Measurements from ENCODE around the gene TADA2B. TPM values are rescaled to one million over a fixed set of nuclear protein-coding genes. Genes with fewer than 3 reads are reported as not detected.

TADA2B gene
- total RNA-seq, 4 donors from 2014 or later: 13.3 to 27.3 (median 16.5) TPM

DNA sequence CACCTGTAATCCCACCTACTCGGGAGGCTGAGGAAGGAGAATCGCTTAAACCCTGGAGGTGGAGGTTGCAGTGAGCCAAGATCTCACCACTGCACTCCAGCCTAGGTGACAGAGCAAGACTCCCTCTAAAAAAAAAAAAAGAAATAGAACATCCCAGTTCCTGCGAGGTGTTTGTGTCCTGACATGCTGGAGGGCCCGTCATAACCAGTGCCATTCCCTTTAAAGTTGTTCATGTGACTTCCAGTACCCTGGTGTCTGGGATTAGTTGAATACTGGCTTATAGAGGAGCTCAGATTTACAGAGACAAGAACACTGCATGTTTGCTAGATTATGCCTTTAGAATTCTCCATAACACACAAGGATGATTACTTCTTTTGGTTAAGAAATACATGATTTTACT lies 37.6 kb upstream of the TADA2B start:
- WGBS, 2 donors: 92 to 95% methylated on average over 4 of the region's 4 CpGs
- no peaks in the 10 kb centered on the region for H3K4me1 ChIP-seq
- peaks cover 0 to 92% (median 4%) of the 10 kb centered on the region in 3 donors for H3K36me3 ChIP-seq
- no peaks in the 10 kb centered on the region for H3K27me3 ChIP-seq
- no peaks in the 10 kb centered on the region for H3K9me3 ChIP-seq
- H3K4me3 ChIP-seq: no peak overlapping the region
- TF ChIP-seq EP300 (IDR thresholded peaks at IDR 0.05): no peak
- TF ChIP-seq, protein P1, sequence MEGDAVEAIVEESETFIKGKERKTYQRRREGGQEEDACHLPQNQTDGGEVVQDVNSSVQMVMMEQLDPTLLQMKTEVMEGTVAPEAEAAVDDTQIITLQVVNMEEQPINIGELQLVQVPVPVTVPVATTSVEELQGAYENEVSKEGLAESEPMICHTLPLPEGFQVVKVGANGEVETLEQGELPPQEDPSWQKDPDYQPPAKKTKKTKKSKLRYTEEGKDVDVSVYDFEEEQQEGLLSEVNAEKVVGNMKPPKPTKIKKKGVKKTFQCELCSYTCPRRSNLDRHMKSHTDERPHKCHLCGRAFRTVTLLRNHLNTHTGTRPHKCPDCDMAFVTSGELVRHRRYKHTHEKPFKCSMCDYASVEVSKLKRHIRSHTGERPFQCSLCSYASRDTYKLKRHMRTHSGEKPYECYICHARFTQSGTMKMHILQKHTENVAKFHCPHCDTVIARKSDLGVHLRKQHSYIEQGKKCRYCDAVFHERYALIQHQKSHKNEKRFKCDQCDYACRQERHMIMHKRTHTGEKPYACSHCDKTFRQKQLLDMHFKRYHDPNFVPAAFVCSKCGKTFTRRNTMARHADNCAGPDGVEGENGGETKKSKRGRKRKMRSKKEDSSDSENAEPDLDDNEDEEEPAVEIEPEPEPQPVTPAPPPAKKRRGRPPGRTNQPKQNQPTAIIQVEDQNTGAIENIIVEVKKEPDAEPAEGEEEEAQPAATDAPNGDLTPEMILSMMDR (IDR thresholded peaks at IDR 0.05): no peak
- TF ChIP-seq POLR2A (IDR thresholded peaks at IDR 0.05): no peak
- H3K27ac ChIP-seq: no peak overlapping the region
- DNase-seq (ENCODE audit: low spot score in 2 of 2): no peak

DNA sequence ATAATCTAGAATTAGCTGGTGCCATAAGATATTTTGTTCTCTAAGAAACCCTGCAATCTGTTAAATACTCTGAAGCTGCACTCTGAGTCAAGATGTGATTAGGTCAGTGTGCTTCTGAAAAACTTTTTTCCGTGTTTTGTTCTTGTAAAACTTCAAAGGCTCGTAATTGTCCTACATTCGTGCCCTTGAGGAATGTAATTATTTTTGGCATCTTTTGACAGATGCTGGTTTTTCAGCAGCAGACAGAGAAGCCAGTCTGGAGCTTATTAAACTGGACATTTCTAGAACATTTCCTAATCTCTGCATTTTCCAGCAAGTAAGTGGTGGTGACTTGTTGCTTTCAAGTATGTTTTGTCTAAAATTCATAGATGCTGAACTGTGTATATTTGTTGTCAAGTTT lies 36.8 kb upstream of the TADA2B start:
- DNase-seq (ENCODE audit: low spot score in 2 of 2): no peak
- H3K27me3 ChIP-seq: no peaks in the 10 kb centered on the region
- 30 to 32% methylated on average over 3 of the region's 3 CpGs for WGBS, 2 donors
- no peaks in the 10 kb centered on the region for H3K9me3 ChIP-seq
- H3K36me3 ChIP-seq: peaks cover 0 to 92% (median 0%) of the 10 kb centered on the region in 3 donors
- H3K27ac ChIP-seq: no peak overlapping the region
- H3K4me3 ChIP-seq: no peak overlapping the region
- no peaks in the 10 kb centered on the region for H3K4me1 ChIP-seq
- TF ChIP-seq EP300 (IDR thresholded peaks at IDR 0.05) (no peak), POLR2A (IDR thresholded peaks at IDR 0.05) (no peak)
- TF ChIP-seq, protein P1 (IDR thresholded peaks at IDR 0.05): no peak

DNA sequence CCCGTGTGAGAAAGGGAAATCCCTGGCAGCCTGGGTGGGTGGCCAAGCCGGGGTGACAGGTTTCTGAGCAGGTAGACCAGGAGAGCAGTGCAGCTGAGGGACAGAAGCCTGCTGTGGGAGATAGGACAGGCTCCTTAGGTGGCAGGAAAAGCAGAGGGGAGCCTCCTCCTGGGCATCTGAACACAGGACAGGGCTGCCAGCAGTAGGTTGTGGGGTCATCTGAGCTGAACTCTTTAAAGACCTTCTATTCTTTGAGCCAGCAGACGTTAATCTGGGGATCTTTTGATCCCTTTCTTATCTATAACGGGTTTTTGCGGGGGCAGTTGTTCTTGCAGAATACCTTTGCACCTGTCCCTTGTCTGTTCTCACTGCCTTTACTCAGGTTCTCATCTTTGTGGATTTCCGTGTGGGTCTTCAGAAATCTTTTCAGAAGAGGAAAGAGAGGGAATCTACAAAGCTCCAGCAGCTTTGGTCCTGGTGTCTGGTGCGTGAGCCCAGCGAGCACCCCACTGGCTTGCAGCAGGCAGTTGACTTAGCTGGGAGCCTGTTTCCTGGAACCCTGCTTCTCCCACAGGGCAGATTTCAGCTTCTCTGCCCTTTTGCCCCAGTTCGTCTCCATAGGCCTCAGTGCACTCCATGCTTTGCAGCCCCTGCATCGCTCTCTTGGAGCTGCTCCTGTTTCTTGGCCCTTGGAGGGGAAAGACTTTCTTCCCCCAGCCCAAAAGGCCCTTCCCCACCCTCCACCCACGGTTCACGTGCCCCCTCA lies 35.8 kb upstream of the TADA2B start:
- peaks cover 0 to 92% (median 0%) of the 10 kb centered on the region in 3 donors for H3K36me3 ChIP-seq
- TF ChIP-seq, protein P1 (IDR thresholded peaks at IDR 0.05): no peak
- TF ChIP-seq POLR2A (IDR thresholded peaks at IDR 0.05) (no peak), EP300 (IDR thresholded peaks at IDR 0.05) (no peak)
- no peak overlapping the region for H3K4me3 ChIP-seq
- no peak overlapping the region for H3K27ac ChIP-seq
- no peak for DNase-seq (ENCODE audit: low spot score in 2 of 2)
- H3K9me3 ChIP-seq: no peaks in the 10 kb centered on the region
- no peaks in the 10 kb centered on the region for H3K4me1 ChIP-seq
- 83% methylated on average over 12 of the region's 12 CpGs for WGBS, 2 donors
- no peaks in the 10 kb centered on the region for H3K27me3 ChIP-seq

DNA sequence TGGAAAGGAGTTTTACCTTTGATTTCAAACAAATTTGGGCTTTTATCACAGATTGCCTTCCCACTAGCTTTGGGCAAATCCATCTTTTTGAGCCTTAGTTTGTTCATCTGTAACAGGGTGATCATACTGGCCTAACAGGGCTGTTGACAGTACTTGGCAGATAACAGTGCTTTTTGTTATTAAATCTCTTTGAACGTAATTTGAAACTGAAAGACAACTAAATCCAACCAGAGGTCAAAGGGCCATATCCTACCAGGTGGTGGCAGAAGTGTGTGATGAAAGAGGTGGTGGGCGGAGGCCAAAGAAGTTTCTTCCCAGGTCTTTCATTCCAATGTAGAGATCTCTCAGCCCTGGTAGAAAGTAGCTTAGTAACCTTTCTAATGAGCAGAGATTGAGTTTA lies 35.2 kb upstream of the TADA2B start:
- WGBS, 2 donors: 78 to 81% methylated on average over 2 of the region's 2 CpGs
- Histone ChIP-seq H3K4me1 (no peaks in the 10 kb centered on the region), H3K27ac (no peak overlapping the region), H3K4me3 (no peak overlapping the region), H3K9me3 (no peaks in the 10 kb centered on the region), H3K36me3 (peaks cover 0 to 89% (median 2%) of the 10 kb centered on the region in 3 donors), H3K27me3 (no peaks in the 10 kb centered on the region)
- DNase-seq (ENCODE audit: low spot score in 2 of 2): no peak
- TF ChIP-seq, protein P1 (IDR thresholded peaks at IDR 0.05): no peak
- no peak for TF ChIP-seq POLR2A (IDR thresholded peaks at IDR 0.05)
- no peak for TF ChIP-seq EP300 (IDR thresholded peaks at IDR 0.05)

DNA sequence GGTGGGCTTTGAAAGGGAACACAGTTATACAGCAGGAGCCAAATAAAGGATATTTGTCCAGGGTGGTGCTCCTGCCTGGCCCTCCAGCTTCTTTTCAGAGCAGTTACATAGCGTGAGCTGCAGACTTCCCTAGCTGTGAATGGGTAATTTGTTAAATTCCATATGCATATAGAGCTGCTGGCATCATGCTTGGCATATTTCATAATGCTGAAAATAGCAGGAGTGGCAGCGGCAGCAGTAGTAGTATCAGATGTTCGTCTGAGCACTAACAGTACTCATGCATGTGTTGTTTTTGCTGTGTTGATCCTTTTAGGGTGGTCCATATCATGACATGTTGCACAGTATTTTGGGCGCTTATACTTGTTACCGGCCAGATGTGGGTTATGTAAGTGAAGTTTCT lies 33.6 kb upstream of the TADA2B start:
- H3K4me1 ChIP-seq: no peaks in the 10 kb centered on the region
- H3K4me3 ChIP-seq: no peak overlapping the region
- no peaks in the 10 kb centered on the region for H3K27me3 ChIP-seq
- no peak for DNase-seq (ENCODE audit: low spot score in 2 of 2)
- no peaks in the 10 kb centered on the region for H3K9me3 ChIP-seq
- WGBS, 2 donors: 71 to 76% methylated on average over 5 of the region's 5 CpGs
- peaks cover 3 to 90% (median 11%) of the 10 kb centered on the region in 3 donors for H3K36me3 ChIP-seq
- TF ChIP-seq, protein P1 (IDR thresholded peaks at IDR 0.05): no peak
- no peak for TF ChIP-seq EP300 (IDR thresholded peaks at IDR 0.05)
- no peak for TF ChIP-seq POLR2A (IDR thresholded peaks at IDR 0.05)
- H3K27ac ChIP-seq: no peak overlapping the region
